CD4-positive, alpha-beta T cell treated with Interleukin-15 for 1 hour (primary cell): ENCODE data around the gene NAGK.

Experiments used
- DNase-seq: peaks from one replicate; pipeline ENCODE4 v3.0.0-alpha.2; 2020

Gene NAGK

GRCh38 chr2:71117063-71117462, 48.6 kb downstream of the NAGK start:
- DNase-seq = no peak

DNA sequence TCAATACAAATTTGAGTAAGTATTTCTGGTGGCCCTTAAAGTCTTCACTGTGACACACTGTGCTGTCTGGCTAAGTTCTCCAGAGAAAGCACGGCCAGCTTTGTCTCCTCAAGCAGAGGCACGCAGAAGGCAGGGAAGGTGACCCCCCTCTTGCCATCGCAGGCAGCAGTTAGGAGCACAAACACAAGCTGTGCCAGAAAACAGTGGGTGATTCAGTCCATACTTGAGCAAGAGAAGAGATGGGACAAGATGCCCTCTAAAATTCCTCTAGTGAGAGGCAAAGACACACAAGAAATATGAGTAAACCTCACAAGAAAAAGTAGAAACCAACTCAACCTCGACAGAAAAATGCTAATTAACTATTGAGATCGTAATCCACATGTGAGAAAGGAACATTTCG, 51.7 kb downstream of the NAGK start:
- DNase-seq = no peak

DNA sequence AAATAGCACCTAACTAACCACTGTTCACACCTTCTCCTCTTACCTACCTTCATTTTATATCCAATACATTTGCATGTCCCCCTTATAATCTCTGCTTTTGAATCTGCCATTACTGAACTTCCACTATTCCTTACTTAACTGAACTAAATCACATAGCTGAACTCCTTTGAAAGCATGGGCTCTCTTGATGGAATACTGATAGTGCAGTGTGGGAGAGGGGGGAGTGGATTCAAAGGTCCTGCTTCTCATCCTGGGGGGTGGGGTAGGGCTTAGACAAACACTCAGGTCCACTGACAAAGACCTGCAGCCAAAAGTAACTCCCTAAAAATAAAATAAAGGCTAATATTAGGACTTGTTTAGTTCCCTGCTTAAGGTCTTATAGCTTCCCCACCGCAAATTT, 53.0 kb downstream of the NAGK start:
- DNase-seq = no peak

GRCh38 chr2:71122387-71123298, 54.2 kb downstream of the NAGK start:
- no peak for DNase-seq

GRCh38 chr2:71125506-71126294, 57.3 kb downstream of the NAGK start:
- DNase-seq = no peak

GRCh38 chr2:71126957-71127356, 58.5 kb downstream of the NAGK start:
- no peak for DNase-seq
